T-helper 1 cell treated with Interleukin-12 subunit alpha and Interleukin-12 subunit beta and Interleukin-4 antibody, amounts not matched to agents 30 μg/mL and 1 μg/mL, for 36 hours (primary cell): ENCODE data around the gene BHLHA15.
A peak's percentile ranks its signal among the peaks of the same experiment; 100 is the strongest.
"Not testable (repeated sequence)": the region's sequence is repeated elsewhere in the genome, so short reads cannot be mapped to it uniquely, and the experiment has no call there.

ENCODE experiments used
- H3K27ac Mint-ChIP-seq: one replicate; pipeline ENCODE4 v1.8.0; 2021; ENCODE audit warnings: mild to moderate bottlenecking, mixed read lengths
- H3K27me3 Mint-ChIP-seq: one replicate; pipeline ENCODE4 v1.8.0; 2021; ENCODE audit warnings: low read depth, mixed read lengths
- H3K36me3 Mint-ChIP-seq: one replicate; pipeline ENCODE4 v1.8.0; 2021; ENCODE audit warnings: low read depth, mixed read lengths
- H3K4me1 Mint-ChIP-seq: one replicate; pipeline ENCODE4 v1.8.0; 2021; ENCODE audit warnings: low read depth, mixed read lengths
- H3K4me3 Mint-ChIP-seq: one replicate; pipeline ENCODE4 v1.8.0; 2021; ENCODE audit warnings: mild to moderate bottlenecking, moderate library complexity, mixed read lengths
- H3K9me3 Mint-ChIP-seq: one replicate; pipeline ENCODE4 v1.8.0; 2021; ENCODE audit warnings: mixed read lengths

BHLHA15 gene

DNA sequence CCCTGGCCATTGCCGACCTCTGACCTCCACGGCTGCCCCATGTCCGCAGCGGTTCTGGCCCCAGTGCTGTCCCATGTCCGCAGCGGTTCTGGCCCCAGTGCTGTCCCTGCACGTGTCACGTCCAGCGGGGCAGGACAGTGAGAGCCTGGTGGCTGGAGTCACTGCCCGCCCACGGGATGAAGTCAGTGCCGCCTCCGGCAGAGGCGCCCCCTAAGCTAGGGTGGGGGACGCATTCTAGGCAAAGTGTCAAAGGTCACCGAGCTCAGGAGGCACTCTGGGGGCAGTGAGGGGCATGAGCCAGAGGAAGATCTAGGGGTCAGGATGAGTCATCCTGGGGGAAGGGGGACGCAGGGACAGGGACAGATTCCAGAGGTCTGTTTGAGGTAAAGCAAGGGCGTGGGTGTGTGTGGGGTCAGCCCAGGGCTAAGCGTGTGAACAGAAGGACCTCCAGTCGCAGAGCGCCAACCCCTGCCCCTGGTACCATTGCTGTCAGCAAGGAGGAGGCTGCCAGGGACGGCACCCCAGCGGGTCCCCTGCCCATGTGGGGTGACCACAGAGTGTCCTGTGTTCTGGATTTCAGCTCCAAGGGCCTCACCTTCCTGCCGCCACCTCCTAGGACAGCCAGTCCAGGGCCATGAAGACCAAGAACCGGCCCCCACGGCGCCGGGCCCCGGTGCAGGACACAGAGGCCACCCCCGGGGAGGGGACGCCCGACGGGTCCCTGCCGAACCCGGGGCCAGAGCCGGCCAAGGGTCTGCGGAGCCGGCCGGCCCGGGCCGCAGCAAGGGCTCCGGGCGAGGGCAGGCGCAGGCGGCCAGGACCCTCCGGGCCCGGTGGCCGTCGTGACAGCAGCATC, 665 bp downstream of the BHLHA15 start:
- peak overlapping the region; percentile 34 for H3K4me3 Mint-ChIP-seq
- H3K36me3 Mint-ChIP-seq, result no peaks in the 10 kb centered on the region
- H3K27me3 Mint-ChIP-seq, result no peaks in the 10 kb centered on the region
- H3K27ac Mint-ChIP-seq, result no peak overlapping the region
- no peaks in the 10 kb centered on the region for H3K4me1 Mint-ChIP-seq
- no peaks in the 10 kb centered on the region for H3K9me3 Mint-ChIP-seq

DNA sequence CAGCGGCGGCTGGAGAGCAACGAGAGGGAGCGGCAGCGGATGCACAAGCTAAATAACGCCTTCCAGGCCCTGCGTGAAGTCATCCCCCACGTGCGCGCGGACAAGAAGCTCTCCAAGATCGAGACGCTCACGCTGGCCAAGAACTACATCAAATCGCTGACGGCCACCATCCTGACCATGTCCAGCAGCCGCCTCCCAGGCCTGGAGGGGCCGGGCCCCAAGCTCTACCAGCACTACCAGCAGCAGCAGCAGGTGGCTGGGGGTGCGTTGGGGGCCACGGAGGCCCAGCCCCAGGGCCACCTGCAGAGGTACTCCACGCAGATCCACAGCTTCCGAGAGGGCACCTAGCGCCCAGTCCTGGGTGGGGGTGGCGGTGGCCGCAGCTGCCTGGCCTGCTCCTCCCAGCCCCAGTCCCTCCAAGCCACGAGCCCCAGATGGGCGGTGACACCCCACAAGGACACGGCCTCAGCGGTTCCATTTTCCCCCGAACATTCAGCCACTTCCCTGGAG, 1.3 kb downstream of the BHLHA15 start:
- no peak overlapping the region for H3K27ac Mint-ChIP-seq
- no peaks in the 10 kb centered on the region for H3K4me1 Mint-ChIP-seq
- H3K36me3 Mint-ChIP-seq, result no peaks in the 10 kb centered on the region
- no peak overlapping the region for H3K4me3 Mint-ChIP-seq
- no peaks in the 10 kb centered on the region for H3K9me3 Mint-ChIP-seq
- no peaks in the 10 kb centered on the region for H3K27me3 Mint-ChIP-seq

DNA sequence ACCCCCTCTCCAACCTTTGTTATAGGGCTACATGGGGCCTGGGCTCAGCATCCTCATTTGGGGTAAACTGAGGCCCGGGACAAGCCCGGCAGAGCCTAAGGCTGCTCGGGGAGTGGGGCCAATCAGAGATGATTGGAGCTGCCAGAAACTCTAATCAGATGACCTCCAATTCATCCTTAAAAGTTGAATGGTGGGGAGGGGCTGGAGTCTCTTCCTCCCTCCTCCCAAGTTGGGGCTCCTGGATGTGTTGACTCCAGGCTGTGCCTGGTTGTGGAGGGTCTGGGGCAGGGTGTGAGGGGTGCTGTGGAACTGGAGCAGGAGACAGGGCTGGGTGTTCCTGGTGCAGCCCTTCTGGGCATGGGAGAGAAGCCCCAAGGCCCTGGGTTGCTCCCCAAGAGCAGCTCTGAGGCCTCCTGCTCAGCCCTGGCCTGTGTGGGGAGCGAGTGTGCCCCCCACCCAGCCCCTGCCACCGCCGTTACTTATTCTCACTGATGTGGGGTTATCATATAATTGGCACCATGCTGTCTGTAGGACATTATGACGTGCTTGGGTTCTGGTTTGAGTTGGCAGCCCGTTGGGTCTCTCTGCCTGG, 2.2 kb downstream of the BHLHA15 start:
- Mint-ChIP-seq H3K4me3 (no peak overlapping the region), H3K4me1 (peaks cover 4% of the 10 kb centered on the region), H3K27me3 (no peaks in the 10 kb centered on the region), H3K27ac (no peak overlapping the region), H3K36me3 (peaks cover 2% of the 10 kb centered on the region), H3K9me3 (no peaks in the 10 kb centered on the region)

DNA sequence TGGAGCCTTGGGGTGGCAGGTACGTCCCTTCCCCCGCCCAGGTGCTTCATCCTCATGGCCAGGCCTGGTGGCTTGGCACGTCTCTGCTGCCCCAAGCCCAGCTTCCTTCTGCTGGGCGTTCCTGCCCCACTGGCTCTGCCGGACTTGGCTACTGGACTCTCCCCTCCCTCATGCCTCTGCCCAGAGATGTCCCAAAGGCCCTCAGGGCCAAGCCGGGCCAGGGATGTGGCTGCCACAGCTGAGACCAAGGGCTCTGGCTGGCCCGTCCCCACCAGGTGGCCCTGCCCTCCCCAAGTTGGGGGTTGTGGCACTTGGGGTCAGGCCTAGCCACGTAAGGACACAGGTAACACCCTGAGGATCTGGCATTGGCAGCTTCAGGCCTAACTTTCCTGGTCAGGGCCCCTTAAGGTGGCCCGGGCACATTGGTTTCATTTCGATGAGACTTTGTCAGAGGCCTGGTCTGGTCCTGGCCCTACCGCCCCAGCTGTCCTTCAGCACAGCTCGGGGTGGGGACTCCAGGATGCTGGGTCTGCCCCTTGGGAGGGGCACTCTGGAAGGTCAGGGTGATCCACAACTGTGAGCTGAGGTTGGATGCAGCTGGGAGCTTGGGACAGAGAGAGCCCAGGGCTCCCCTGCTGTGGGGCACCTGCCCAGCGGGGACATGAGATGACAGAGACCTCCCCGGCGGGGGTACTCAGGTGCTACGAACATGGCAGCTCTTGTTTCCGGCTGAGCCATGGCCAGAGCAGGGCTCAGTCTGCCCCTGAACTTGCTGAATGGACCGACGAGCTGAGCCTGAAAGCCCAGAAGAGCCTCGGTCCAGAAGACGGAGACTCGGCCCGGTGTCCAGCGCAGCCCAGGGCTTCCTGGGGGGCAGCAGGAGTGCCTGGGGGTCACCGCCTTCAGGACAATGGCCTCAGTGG, 2.9 kb downstream of the BHLHA15 start:
- peaks cover 4% of the 10 kb centered on the region for H3K36me3 Mint-ChIP-seq
- H3K27ac Mint-ChIP-seq, result no peak overlapping the region
- peaks cover 8% of the 10 kb centered on the region for H3K4me1 Mint-ChIP-seq
- H3K4me3 Mint-ChIP-seq, result no peak overlapping the region
- no peaks in the 10 kb centered on the region for H3K9me3 Mint-ChIP-seq
- no peaks in the 10 kb centered on the region for H3K27me3 Mint-ChIP-seq

DNA sequence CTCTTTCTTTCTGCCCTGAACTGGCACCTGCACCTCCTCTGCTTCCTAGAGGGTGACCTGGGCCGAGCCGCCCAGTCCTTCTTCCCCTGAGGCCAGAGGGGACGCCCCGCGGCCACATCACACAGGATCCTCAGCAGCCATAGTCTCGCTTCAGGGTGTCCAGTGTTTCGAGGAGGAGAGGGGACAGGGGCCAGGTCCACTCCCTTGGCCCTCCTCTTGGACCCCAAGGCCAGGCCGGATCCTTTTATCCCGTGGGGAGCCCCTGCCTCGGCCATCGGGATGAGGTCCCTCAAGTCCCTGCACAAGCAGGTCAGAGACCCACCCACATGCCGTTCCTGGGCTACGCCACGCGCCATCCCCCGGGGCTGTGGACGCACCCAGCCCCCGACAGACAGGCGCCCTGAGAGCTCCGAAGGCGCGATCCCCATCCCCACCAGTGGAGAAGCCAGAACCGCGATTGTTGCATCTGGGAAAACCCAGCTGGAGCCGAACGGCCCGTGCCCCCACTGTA, 3.6 kb downstream of the BHLHA15 start:
- H3K4me3 Mint-ChIP-seq, result no peak overlapping the region
- peaks cover 11% of the 10 kb centered on the region for H3K4me1 Mint-ChIP-seq
- H3K27me3 Mint-ChIP-seq, result no peaks in the 10 kb centered on the region
- H3K36me3 Mint-ChIP-seq, result peaks cover 7% of the 10 kb centered on the region
- no peak overlapping the region for H3K27ac Mint-ChIP-seq
- H3K9me3 Mint-ChIP-seq, result no peaks in the 10 kb centered on the region

DNA sequence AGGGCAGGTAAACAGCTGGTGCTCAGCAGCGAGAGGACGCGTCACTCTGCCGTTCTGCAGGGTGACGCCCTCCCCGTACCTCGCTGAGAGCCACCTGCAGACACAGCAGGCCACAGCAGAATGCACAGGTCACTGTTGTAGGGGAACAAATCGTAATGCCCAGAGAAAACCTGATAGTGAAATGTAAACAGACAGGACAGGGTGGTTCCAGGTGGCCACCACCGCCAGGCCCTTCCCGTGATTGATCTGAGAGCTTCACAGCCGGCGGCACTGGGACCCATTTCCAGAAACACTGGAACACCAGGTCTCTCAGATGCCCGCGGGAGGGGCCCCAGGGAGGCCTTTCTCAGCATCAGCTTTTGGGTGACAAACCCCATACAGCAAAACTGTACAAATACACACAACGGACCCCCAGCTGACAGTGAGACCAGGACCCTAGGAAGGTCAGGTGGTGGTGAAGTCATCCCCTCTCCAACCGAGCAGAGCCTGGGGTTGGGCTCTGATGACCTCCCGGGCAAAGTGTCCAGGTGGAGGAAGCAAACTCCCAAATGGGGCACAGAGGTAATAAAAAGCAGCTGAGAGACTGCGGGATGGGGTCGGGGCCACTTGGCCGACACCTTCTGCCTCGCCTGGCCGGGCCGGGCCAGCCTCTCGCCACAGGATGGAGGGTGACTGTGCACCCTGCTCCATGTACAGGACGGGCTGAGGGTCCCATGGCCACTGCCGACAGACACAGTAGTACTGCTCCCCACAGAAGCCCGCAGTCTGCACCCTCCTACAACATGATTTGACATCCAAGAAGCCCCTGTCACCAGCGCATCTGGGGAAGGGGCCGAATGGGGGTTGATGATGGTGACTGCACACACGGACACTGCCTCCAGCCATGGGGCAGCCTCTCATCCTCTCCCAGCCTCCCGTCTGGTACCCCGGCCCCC, 4.6 kb downstream of the BHLHA15 start:
- H3K4me1 Mint-ChIP-seq, result peaks cover 11% of the 10 kb centered on the region
- no peaks in the 10 kb centered on the region for H3K27me3 Mint-ChIP-seq

DNA sequence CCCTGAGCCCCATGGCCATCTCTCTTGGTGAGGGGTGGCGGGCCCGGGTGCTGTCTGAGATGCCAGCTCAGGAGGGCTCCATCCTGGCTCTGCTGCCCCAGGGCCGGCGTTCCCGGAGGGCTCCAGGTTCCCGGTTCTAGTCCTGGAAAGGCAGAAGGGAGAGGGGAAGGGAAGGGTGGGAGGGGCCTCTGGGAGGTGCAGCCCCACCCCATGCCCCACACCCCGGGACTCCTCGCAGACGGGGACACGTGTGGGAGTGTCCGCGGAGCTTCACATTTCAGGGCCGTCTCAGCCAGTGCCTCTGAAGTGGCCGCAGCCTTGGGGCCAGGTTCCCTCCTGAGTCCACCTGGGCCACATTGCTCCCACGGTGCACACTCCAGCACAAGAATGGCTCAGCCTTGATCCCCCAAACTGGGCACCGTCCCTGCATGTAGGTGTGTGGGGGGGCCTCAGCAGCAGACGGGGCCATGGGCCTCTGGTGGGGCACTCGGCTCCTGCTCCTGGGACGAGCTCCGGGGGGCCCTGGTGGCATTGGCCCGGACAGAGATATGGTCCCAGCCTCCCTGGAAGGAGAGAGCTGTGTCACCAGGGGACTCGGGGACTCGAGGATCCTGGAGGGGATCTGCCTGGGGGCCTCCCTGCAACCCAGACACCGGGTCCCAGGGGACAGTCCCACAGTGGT, 5.8 kb downstream of the BHLHA15 start:
- Mint-ChIP-seq H3K27ac (no peak overlapping the region), H3K4me1 (peaks cover 11% of the 10 kb centered on the region), H3K4me3 (no peak overlapping the region), H3K27me3 (no peaks in the 10 kb centered on the region), H3K9me3 (no peaks in the 10 kb centered on the region), H3K36me3 (peaks cover 7% of the 10 kb centered on the region)

More for the DNA sequence above, 4.6 kb downstream of the BHLHA15 start:
- Mint-ChIP-seq H3K9me3 (no peaks in the 10 kb centered on the region), H3K36me3 (peaks cover 7% of the 10 kb centered on the region), H3K4me3 (no peak overlapping the region), H3K27ac (no peak overlapping the region)

DNA sequence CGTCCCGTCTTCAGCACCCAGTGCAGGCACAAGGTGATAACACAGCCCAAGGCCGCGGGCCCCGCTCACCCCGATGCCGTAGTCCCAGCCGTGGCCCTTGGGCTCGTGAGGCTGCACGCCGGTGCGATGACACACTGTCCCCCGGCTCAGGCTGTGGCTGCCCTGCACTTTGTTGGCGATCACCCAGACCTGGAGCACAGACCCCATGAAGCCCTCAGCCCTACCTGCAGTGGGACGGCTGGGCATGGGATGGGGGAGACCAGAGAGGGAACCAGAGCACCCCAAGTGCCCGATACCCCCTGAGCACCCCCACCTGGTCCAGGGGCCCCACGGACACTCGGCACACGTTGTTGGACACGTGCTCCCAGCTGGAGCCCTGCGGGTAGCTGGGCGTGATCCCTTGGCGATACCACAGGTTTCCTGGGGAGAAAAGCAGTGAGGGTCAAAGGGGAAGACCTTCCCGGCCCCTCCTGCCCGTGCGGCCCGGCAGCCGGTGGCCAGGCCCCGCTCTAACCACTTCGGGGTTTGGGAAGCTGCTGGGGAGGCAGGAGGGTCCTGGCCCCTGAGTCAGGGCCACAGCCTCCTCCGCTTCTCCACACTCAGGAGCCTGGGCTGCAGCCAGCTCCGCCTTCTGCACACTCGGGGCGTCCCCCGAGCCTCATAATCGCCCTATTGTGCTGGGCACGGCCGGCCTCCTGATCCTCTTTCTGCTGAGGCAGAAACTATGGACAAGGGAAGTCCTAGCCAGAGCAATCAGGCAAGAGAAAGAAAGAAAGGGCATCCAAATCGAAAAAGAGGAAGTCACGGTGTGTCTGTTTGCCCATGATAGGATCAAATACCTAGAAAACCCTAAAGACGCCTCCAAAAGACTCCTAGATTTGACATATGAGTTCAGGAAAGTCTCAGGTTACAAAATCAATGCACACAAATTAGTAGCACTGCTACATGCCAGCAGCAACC, 6.7 kb downstream of the BHLHA15 start:
- no peak overlapping the region for H3K4me3 Mint-ChIP-seq
- H3K4me1 Mint-ChIP-seq, result peaks cover 11% of the 10 kb centered on the region
- no peaks in the 10 kb centered on the region for H3K9me3 Mint-ChIP-seq
- no peaks in the 10 kb centered on the region for H3K27me3 Mint-ChIP-seq
- no peak overlapping the region for H3K27ac Mint-ChIP-seq
- peaks cover 7% of the 10 kb centered on the region for H3K36me3 Mint-ChIP-seq

DNA sequence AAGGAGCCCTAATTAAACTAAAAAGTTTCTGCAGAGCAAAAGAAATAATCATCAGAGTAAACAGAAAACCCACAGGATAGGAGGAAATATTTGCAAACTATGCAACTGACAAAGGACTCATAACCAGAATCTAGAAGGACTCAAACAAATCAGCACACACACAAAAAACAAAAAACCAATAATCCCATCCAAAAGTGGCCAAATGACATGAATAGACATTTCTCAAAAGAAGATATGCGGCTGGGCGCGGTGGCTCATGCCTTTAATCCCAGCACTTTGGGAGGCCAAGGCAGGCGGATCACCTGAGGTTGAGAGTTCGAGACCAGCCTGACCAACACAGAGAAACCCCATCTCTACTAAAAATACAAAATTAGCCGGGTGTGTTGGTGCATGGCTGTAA, 8.1 kb downstream of the BHLHA15 start:
- Mint-ChIP-seq H3K36me3 (peaks cover 11% of the 10 kb centered on the region), H3K4me1 (peaks cover 11% of the 10 kb centered on the region)
- H3K9me3 Mint-ChIP-seq, H3K4me3 Mint-ChIP-seq, H3K27me3 Mint-ChIP-seq, H3K27ac Mint-ChIP-seq: not testable (repeated sequence)

DNA sequence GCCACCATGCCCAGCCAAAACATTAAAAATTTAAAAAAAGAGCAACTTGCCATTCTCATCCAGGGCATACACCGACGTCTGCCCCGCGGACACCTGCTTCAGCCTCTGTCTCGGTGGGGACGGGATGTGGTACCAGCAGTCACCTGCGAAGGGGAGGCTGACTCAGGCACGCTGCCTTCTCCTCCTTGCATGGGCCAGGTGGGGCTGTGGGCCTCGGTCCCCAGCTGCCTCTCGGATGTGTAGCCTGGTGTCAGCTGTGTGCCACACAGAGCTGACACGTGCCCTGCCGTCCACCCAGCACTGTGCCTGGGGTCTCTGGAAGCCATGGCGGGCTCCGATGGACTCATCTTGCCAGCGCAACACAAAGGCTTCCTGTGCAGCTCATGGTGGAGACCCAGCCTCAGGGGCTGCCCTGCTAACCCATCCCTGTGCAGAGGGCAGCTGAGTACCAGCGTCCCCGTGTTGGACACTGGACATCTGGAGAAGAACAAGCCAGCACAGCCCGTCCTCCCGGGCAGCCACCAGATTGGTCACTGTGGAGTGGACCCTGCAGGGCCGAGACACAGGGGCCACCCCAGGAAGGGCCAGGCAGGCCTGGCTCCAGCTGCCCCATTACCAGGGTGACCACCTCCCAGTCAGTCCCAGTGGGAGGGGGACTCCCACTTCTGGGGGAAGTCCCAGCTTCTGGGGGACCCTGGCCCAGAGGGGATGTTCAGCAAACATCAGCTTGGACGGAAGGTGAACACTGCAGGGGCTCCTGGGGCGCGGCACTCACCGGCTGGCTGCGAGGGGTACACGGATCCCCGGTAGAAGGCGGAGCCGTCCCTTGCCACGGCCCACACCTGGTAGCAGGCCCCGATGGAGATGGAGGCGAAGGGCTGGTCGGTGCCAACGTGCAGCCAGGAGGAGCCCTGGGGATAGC, 10.6 kb downstream of the BHLHA15 start:
- Mint-ChIP-seq H3K36me3 (peaks cover 19% of the 10 kb centered on the region), H3K4me1 (peaks cover 11% of the 10 kb centered on the region), H3K27me3 (no peaks in the 10 kb centered on the region), H3K27ac (no peak overlapping the region), H3K4me3 (no peak overlapping the region), H3K9me3 (no peaks in the 10 kb centered on the region)

DNA sequence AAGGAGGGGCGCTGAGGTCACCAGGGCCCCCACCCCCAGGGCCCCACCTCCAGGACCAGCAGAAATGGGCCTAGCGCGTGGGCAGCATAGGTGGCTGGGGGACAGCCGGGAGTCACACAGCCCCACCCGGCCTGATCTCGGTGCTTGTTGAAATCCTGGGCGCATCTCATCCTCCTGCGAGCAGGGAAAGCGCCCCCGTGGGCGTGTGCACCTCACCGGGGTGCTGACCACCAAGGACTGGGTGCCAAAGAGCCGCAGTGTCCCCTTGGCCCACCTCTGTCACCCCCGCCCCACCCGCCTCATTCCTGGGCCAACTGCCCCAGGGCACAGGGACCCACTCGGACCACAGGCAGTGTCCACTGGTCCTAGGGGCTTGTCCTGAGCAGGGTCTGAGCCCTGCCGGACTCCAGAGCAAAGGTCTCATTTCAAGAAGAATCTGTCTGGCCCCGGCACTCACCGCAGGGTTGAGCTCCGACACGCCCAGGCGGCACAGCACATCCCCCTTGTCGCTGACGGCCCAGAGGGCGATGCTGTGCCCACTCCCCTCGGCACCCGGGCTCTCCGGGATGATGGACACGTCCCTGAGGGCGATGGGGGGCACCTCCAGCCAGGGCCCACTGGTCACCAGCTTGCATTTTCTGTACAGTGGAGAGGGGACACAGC, 11.4 kb downstream of the BHLHA15 start:
- H3K9me3 Mint-ChIP-seq, result no peaks in the 10 kb centered on the region
- no peaks in the 10 kb centered on the region for H3K27me3 Mint-ChIP-seq
- H3K4me1 Mint-ChIP-seq, result peaks cover 11% of the 10 kb centered on the region
- no peak overlapping the region for H3K4me3 Mint-ChIP-seq
- no peak overlapping the region for H3K27ac Mint-ChIP-seq
- H3K36me3 Mint-ChIP-seq, result peaks cover 22% of the 10 kb centered on the region
